Thoracic aorta (tissue), 2 donors: ENCODE data around the gene RCAN3. TPM values are rescaled to one million over a fixed set of nuclear protein-coding genes. Genes with fewer than 3 reads are reported as not detected.

Source experiments
- ATAC-seq: fragments of 150-250 bp; one replicate; pipeline ENCODE4 v1.8.0; 2017; ENCODE audit warnings: low read depth; ENCODE audit not compliant: insufficient number of reproducible peaks, low FRiP score
- DNase-seq: peaks from one replicate; pipeline ENCODE4 v3.0.0-alpha.2; 2020; ENCODE audit warnings: low spot score
- H3K27ac ChIP-seq, 2 donors: fragments of 200-600 bp; sonication (generic); 1 replicate in 1 of 2; 2 replicates in 1 of 2; pipeline ENCODE4 v1.5.1; 2016; ENCODE audit warnings: mild to moderate bottlenecking in 2 of 2, moderate library complexity in 2 of 2
- H3K27me3 ChIP-seq: fragments of 200-600 bp; sonication (generic); replicated peaks from 2 replicates; pipeline ENCODE4 v1.6.0; 2016; ENCODE audit warnings: mild to moderate bottlenecking; ENCODE audit not compliant: insufficient read depth
- H3K36me3 ChIP-seq: fragments of 200-600 bp; sonication (generic); one replicate; pipeline ENCODE4 v1.5.1; 2016
- H3K4me1 ChIP-seq, 2 donors: fragments of 200-600 bp; sonication (generic); 1 replicate in 1 of 2; 2 replicates in 1 of 2; pipeline versions ENCODE4 v1.5.1 to v1.6.0; 2016; ENCODE audit warnings: low read depth in 2 of 2, mild to moderate bottlenecking in 1 of 2; ENCODE audit not compliant: control insufficient read depth in 1 of 2
- H3K4me3 ChIP-seq: fragments of 200-600 bp; sonication (generic); 2 replicates; pipeline ENCODE4 v1.5.1; 2016; ENCODE audit warnings: mild to moderate bottlenecking
- H3K9me3 ChIP-seq: fragments of 200-600 bp; sonication (generic); 2 replicates; pipeline ENCODE4 v1.5.1; 2016
- CTCF ChIP-seq: fragments of 200-600 bp; sonication (generic); IDR thresholded peaks from one replicate; pipeline ENCODE4 v1.5.1; 2019; ENCODE audit warnings: antibody characterized with exemption
- total RNA-seq, 2 donors: library from RNA; depleted of rRNA; stranded (reverse); fragments of >200 nt; gene quantifications; one replicate each; pipeline versions ENCODE4 v1.1.0 to v1.2.3, GENCODE V29; 2016

Gene RCAN3
- total RNA-seq, 2 donors from 2014 or later, result 2.6 to 7.3 TPM

- Histone ChIP-seq H3K36me3 (no peaks in the 10 kb centered on the region), H3K4me1 (peaks cover 5 to 7% of the 10 kb centered on the region in 2 donors), H3K9me3 (no peaks in the 10 kb centered on the region), H3K27me3 (no peaks in the 10 kb centered on the region), H3K4me3 (peak overlapping the region; percentile 67), H3K27ac (no peak overlapping the region)
- no peak for TF ChIP-seq CTCF
- ATAC-seq, result no peak
- DNase-seq, result no peak
Measured at GRCh38 chr1:24503870-24504523, 1.4 kb downstream of the RCAN3 start.

GRCh38 chr1:24504560-24504959 lies 1.9 kb downstream of the RCAN3 start:
- no peak for TF ChIP-seq CTCF
- Histone ChIP-seq H3K4me3 (no peak overlapping the region), H3K9me3 (no peaks in the 10 kb centered on the region), H3K36me3 (no peaks in the 10 kb centered on the region), H3K4me1 (peaks cover 5 to 7% of the 10 kb centered on the region in 2 donors), H3K27me3 (no peaks in the 10 kb centered on the region), H3K27ac (no peak overlapping the region)
- ATAC-seq (no peak), DNase-seq (no peak)

GRCh38 chr1:24505816-24506215 lies 3.2 kb downstream of the RCAN3 start:
- Histone ChIP-seq H3K36me3 (no peaks in the 10 kb centered on the region), H3K27ac (no peak overlapping the region), H3K4me3 (no peak overlapping the region), H3K4me1 (peaks cover 5 to 7% of the 10 kb centered on the region in 2 donors), H3K27me3 (no peaks in the 10 kb centered on the region), H3K9me3 (no peaks in the 10 kb centered on the region)
- TF ChIP-seq CTCF, result no peak
- no peak for DNase-seq
- ATAC-seq, result no peak

GRCh38 chr1:24506691-24507381 lies 4.2 kb downstream of the RCAN3 start:
- Histone ChIP-seq H3K36me3 (no peaks in the 10 kb centered on the region), H3K4me1 (peaks cover 2% of the 10 kb centered on the region in 2 donors), H3K27me3 (no peaks in the 10 kb centered on the region), H3K27ac (no peak overlapping the region), H3K9me3 (no peaks in the 10 kb centered on the region), H3K4me3 (no peak overlapping the region)
- no peak for DNase-seq
- no peak for TF ChIP-seq CTCF
- ATAC-seq, result no peak

GRCh38 chr1:24507405-24507804 lies 4.8 kb downstream of the RCAN3 start:
- ATAC-seq (no peak), DNase-seq (no peak)
- TF ChIP-seq CTCF, result no peak
- H3K27ac ChIP-seq, result no peak overlapping the region
- no peaks in the 10 kb centered on the region for H3K36me3 ChIP-seq
- no peaks in the 10 kb centered on the region for H3K4me1 ChIP-seq
- no peaks in the 10 kb centered on the region for H3K9me3 ChIP-seq
- H3K4me3 ChIP-seq, result no peak overlapping the region
- no peaks in the 10 kb centered on the region for H3K27me3 ChIP-seq
